Ovary (tissue), 9 donors: Measurements from ENCODE around the gene RGR. TPM values are rescaled to one million over a fixed set of nuclear protein-coding genes. Genes with fewer than 3 reads are reported as not detected.

Source experiments
- DNase-seq, 5 donors: peaks; one replicate each; pipeline ENCODE4 v3.0.0-alpha.2; 2019 to 2020
- H3K27ac ChIP-seq, 2 donors: fragments of 200-600 bp; one replicate each; pipeline versions ENCODE4 v1.5.1 to v1.8.0; 2019 to 2022
- H3K27me3 ChIP-seq: fragments of 200-600 bp; one replicate; pipeline ENCODE4 v1.8.0; 2022
- H3K36me3 ChIP-seq: fragments of 200-600 bp; sonication (generic); one replicate; pipeline ENCODE4 v1.5.1; 2019
- H3K4me1 ChIP-seq: one replicate; pipeline ENCODE4 v1.8.1; 2013; ENCODE audit warnings: mild to moderate bottlenecking, moderate library complexity; ENCODE audit not compliant: insufficient read depth
- H3K4me3 ChIP-seq: fragments of 200-600 bp; sonication (generic); one replicate; pipeline ENCODE4 v1.5.1; 2017
- H3K9me3 ChIP-seq, 2 donors: fragments of 200-600 bp in 1 of 2; sonication (generic) in 1 of 2; one replicate each; pipeline versions ENCODE4 v1.5.1 to v1.8.1; 2013 to 2019; ENCODE audit warnings: mild to moderate bottlenecking in 1 of 2, moderate library complexity in 1 of 2
- CTCF ChIP-seq, 3 donors: fragments of 450-650 bp in 2 of 3; fragments of 200-600 bp in 1 of 3; IDR thresholded peaks; one replicate each; pipeline versions ENCODE4 v1.5.1 to v1.8.0; 2016 to 2022; ENCODE audit warnings: antibody characterized with exemption in 3 of 3, mild to moderate bottlenecking in 1 of 3
- EP300 ChIP-seq: sonication (generic); formaldehyde crosslinking; IDR thresholded peaks from one replicate; pipeline ENCODE4 v1.6.1; 2017; ENCODE audit warnings: antibody characterized with exemption
- POLR2A ChIP-seq: fragments of 450-650 bp; IDR thresholded peaks from one replicate; pipeline ENCODE4 v1.6.1; 2017; ENCODE audit warnings: antibody characterized with exemption, mild to moderate bottlenecking, moderate library complexity
- WGBS, 3 donors: extraction: QIAGEN DNeasy Blood & Tissue Kit in 1 of 3; methylation state at CpG; one replicate each; pipeline versions ENCODE4 v1.1.5 to v1.1.7; 2013 to 2017; 5-methylcytosine and 5-hydroxymethylcytosine counted together
- intact Hi-C, 4 donors: fragments of 100-400 bp; cut with DNase I; formaldehyde crosslinking; loops; one replicate each; pipeline versions ENCODE4 v1.11.0 to v1.15.1; 2022 to 2023
- polyA plus RNA-seq, 2 donors: library from polyadenylated mRNA; stranded (reverse); fragments of 200-250 nt in 1 of 2; fragments of 350-450 nt in 1 of 2; fragmentation: Illumina TruSeq in 1 of 2; extraction: RNeasy Lipid Tissue Mini Kit (QIAGEN cat#74804) in 1 of 2; gene quantifications; one replicate each; pipeline ENCODE4 v1.2.3, GENCODE V29; 2013 to 2014
- total RNA-seq, 7 donors: library from RNA; depleted of rRNA in 2 of 7; stranded (reverse); fragments of >200 nt in 2 of 7; fragmentation: NEBNext Ultra II Directional in 3 of 7; extraction: Animal tissue kit (Norgen Biotek cat#: 25700) in 3 of 7; gene quantifications; one replicate each; pipeline versions ENCODE4 v1.1.0 to v1.2.4, GENCODE V29; 2016 to 2023
- donor health status: DM: no; HTN: no; CAD: no; lungs with moderate emphysema.
- donor health status: DM: no; HTN: no; CAD: no.
- donor health status: Bipolar disorder and iron deficiency.
- donor health status: DM: yes; HTN: yes; CAD: no.
- donor health status: DM: no; HTN: no; CAD: no.
- donor health status: DM: yes; HTN: yes; CAD: no.

Gene RGR
- total and polyA plus RNA-seq, 9 donors = not detected

- Histone ChIP-seq H3K4me1 (no peaks in the 10 kb centered on the region), H3K36me3 (no peaks in the 10 kb centered on the region), H3K4me3 (no peak overlapping the region), H3K27ac (no peak overlapping the region), H3K27me3 (no peaks in the 10 kb centered on the region), H3K9me3 (no peaks in the 10 kb centered on the region)
- no peak for DNase-seq
- intact Hi-C loops = no loop called here
- WGBS, 3 donors = 77 to 82% (median 81%) methylated on average over 6 of the region's 6 CpGs
- TF ChIP-seq CTCF (IDR thresholded peaks at IDR 0.05) (no peak), POLR2A (no peak), EP300 (no peak)
These were observed 2.6 kb downstream of the RGR start for GRCh38 chr10:84247496-84247895.

GRCh38 chr10:84248794-84249193 lies 3.9 kb downstream of the RGR start:
- TF ChIP-seq CTCF (IDR thresholded peaks at IDR 0.05) (no peak), POLR2A (no peak), EP300 (no peak)
- Histone ChIP-seq H3K4me1 (no peaks in the 10 kb centered on the region), H3K9me3 (no peaks in the 10 kb centered on the region), H3K4me3 (no peak overlapping the region), H3K27me3 (no peaks in the 10 kb centered on the region), H3K36me3 (no peaks in the 10 kb centered on the region), H3K27ac (no peak overlapping the region)
- no peak for DNase-seq
- intact Hi-C loops = no loop called here
- WGBS, 3 donors = 65 to 73% (median 72%) methylated on average over 12 of the region's 12 CpGs

DNA sequence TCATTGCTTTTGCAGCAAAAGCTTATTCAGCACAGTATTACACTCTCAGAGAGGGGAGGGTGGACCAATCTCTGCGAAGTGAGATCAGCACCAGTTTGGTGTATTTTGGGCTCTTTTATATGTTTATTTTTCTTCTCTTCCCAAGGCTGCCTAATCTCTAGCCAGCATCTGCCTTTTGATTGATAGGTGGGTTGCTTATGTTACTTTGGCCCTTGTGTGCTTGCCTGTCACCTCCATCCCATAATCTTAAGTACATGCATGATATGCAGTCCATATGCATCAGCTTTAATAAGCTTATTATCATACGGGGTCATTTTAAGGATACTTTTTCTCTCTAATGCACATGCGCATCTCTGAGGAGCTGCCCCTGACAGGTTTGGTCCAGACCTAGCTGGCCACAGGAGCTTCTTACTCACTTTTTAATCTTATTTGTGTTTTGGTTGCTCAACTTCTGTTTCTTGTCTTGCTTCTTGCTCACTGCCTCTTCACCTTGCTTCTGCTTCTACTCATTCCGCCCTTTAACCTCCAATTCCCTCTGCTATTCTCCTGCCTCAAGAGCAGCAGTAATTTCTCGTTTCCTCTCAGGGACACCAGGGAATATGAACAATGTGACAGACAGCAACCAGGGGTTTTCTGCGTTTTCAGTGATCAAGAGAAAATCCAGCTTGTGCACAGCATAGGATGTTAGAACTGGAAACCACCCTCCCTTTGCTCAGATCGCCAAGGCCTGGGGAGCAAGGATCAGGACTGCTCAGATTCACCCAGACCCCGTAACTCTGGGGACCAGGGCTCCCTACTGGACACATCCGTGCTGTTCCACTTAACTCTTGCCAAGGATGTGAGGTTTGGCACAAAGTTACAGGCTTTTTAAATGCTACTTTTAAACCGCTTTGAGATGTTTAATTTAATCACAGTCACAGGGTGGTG lies 10.0 kb downstream of the RGR start:
- no peaks in the 10 kb centered on the region for H3K9me3 ChIP-seq
- H3K27me3 ChIP-seq = no peaks in the 10 kb centered on the region
- H3K4me3 ChIP-seq = no peak overlapping the region
- intact Hi-C loops = loop anchor here in 1 of 4 donors (5.0 kb wide), 1 partner anchor 253 kb away; no protein-coding TSS in a partner anchor
- no peak for TF ChIP-seq EP300
- TF ChIP-seq POLR2A = no peak
- no peak for TF ChIP-seq CTCF (IDR thresholded peaks at IDR 0.05)
- DNase-seq = no peak
- H3K27ac ChIP-seq = no peak overlapping the region
- 54 to 60% (median 55%) methylated on average over 10 of the region's 10 CpGs for WGBS, 3 donors
- H3K4me1 ChIP-seq = no peaks in the 10 kb centered on the region
- H3K36me3 ChIP-seq = no peaks in the 10 kb centered on the region

- no peak for TF ChIP-seq POLR2A
- TF ChIP-seq EP300 = no peak
- TF ChIP-seq CTCF (IDR thresholded peaks at IDR 0.05) = no peak
- no peak overlapping the region for H3K4me3 ChIP-seq
- no peaks in the 10 kb centered on the region for H3K27me3 ChIP-seq
- H3K4me1 ChIP-seq = no peaks in the 10 kb centered on the region
- H3K36me3 ChIP-seq = no peaks in the 10 kb centered on the region
- DNase-seq = peak in 2 of 5 donors; percentile 26 to 47
- no peaks in the 10 kb centered on the region for H3K9me3 ChIP-seq
- intact Hi-C loops = no loop called here
- H3K27ac ChIP-seq = no peak overlapping the region
- 35 to 46% (median 37%) methylated on average over 35 of the region's 35 CpGs for WGBS, 3 donors
These were observed 11.9 kb downstream of the RGR start for GRCh38 chr10:84256510-84257342.
